Glutamatergic neuron (in vitro differentiated cells): ENCODE data around the gene C2CD4C. TPM values are rescaled to one million over a fixed set of nuclear protein-coding genes. Genes with fewer than 3 reads are reported as not detected.
"Not testable (repeated sequence)": the region's sequence is repeated elsewhere in the genome, so short reads cannot be mapped to it uniquely, and the experiment has no call there.

Source experiments
- DNase-seq: peaks from one replicate; pipeline ENCODE4 v3.0.0; 2022
- H3K27ac Mint-ChIP-seq: one replicate; pipeline ENCODE4 v1.8.0; 2020; ENCODE audit warnings: mild to moderate bottlenecking, mixed read lengths, inconsistent platforms; ENCODE audit not compliant: unreplicated experiment
- H3K27me3 Mint-ChIP-seq: one replicate; pipeline ENCODE4 v1.8.0; 2020; ENCODE audit warnings: mild to moderate bottlenecking, moderate library complexity, mixed read lengths, inconsistent platforms; ENCODE audit not compliant: unreplicated experiment
- H3K36me3 Mint-ChIP-seq: one replicate; pipeline ENCODE4 v1.8.0; 2020; ENCODE audit warnings: mild to moderate bottlenecking, mixed read lengths, inconsistent platforms; ENCODE audit not compliant: unreplicated experiment
- H3K4me1 Mint-ChIP-seq: one replicate; pipeline ENCODE4 v1.8.0; 2020; ENCODE audit warnings: mild to moderate bottlenecking, low read depth, mixed read lengths, inconsistent platforms; ENCODE audit not compliant: unreplicated experiment
- H3K4me3 Mint-ChIP-seq: one replicate; pipeline ENCODE4 v1.8.0; 2020; ENCODE audit warnings: mild to moderate bottlenecking, mixed read lengths, inconsistent platforms; ENCODE audit not compliant: unreplicated experiment
- H3K9me3 Mint-ChIP-seq: one replicate; pipeline ENCODE4 v1.8.0; 2020; ENCODE audit warnings: mild to moderate bottlenecking, moderate library complexity, mixed read lengths, inconsistent platforms; ENCODE audit not compliant: unreplicated experiment
- total RNA-seq: library from RNA; stranded (reverse); fragmentation: NEBNext Ultra II Directional; extraction: Animal tissue kit (Norgen Biotek cat#: 25700); gene quantifications from one replicate; pipeline ENCODE4 v1.2.1, GENCODE V29; 2021; ENCODE audit not compliant: unreplicated experiment
- TF ChIP-seq, protein P1 (sequence below): fragments of 200-600 bp; sonication (generic); IDR thresholded peaks from one replicate; pipeline ENCODE4 v1.5.0; 2021; ENCODE audit not compliant: partially characterized antibody, unreplicated experiment

Gene C2CD4C
- total RNA-seq, 1 donor from 2014 or later = 9.6 TPM

DNA sequence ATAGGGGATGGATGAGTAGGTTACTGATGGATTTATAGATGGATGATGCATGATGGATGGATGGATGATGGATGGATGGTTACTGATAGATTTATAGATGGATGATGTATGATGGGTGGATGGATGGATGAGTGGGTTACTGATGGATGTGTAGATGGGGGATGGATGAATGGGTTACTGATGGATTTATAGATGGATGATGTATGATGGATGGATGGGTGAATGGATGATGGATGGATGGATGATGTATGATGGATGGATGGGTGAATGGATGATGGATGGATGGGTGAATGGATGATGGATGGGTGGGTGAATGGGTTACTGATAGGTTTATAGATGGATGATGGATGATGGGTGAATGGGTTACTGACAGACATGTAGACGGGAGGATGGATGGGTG is 6.3 kb upstream of the C2CD4C start:
- no peak overlapping the region for H3K4me3 Mint-ChIP-seq
- H3K27me3 Mint-ChIP-seq = peaks cover 10% of the 10 kb centered on the region
- TF ChIP-seq, protein P1, sequence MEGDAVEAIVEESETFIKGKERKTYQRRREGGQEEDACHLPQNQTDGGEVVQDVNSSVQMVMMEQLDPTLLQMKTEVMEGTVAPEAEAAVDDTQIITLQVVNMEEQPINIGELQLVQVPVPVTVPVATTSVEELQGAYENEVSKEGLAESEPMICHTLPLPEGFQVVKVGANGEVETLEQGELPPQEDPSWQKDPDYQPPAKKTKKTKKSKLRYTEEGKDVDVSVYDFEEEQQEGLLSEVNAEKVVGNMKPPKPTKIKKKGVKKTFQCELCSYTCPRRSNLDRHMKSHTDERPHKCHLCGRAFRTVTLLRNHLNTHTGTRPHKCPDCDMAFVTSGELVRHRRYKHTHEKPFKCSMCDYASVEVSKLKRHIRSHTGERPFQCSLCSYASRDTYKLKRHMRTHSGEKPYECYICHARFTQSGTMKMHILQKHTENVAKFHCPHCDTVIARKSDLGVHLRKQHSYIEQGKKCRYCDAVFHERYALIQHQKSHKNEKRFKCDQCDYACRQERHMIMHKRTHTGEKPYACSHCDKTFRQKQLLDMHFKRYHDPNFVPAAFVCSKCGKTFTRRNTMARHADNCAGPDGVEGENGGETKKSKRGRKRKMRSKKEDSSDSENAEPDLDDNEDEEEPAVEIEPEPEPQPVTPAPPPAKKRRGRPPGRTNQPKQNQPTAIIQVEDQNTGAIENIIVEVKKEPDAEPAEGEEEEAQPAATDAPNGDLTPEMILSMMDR = no peak
- H3K27ac Mint-ChIP-seq = no peak overlapping the region
- DNase-seq = no peak
- peaks cover 8% of the 10 kb centered on the region for H3K4me1 Mint-ChIP-seq
- peaks cover under 1% of the 10 kb centered on the region for H3K36me3 Mint-ChIP-seq
- peaks cover 6% of the 10 kb centered on the region for H3K9me3 Mint-ChIP-seq

DNA sequence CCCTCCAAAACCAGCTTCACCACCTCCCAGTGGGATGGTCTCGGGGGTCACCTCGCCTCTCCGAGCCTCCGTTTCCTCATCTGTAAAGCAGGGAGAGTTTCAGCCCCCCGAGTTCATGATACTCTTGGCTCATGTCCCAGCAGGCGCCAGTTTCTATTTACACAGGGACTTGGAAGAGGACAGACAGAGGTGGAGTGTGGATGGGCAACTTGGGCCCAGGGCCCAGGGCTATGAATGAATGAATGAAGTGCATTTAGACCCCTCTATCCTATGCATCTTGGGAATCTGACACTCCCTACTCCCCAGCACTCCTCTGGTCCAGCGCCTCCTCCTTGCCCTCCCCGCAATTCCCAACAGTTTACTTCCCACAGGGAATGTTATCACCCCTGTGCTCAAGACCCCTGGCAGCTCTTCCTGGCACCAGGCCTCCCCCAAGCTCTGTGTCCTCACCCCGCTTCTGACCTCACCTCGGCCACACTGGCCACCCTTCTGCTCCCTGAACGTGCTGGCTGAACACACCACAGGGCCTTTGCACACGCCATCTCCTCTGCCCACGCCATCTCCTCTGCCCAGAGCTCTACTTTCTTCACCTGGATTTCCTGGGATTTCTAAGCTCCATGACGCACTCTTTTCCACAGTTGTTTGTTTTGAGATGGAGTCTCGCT is 4.9 kb upstream of the C2CD4C start:
- TF ChIP-seq, protein P1 = no peak
- Mint-ChIP-seq H3K27ac (no peak overlapping the region), H3K36me3 (no peaks in the 10 kb centered on the region), H3K9me3 (peaks cover 14% of the 10 kb centered on the region), H3K4me3 (no peak overlapping the region), H3K4me1 (peaks cover 8% of the 10 kb centered on the region), H3K27me3 (peaks cover 14% of the 10 kb centered on the region)
- peak; percentile 8 for DNase-seq

DNA sequence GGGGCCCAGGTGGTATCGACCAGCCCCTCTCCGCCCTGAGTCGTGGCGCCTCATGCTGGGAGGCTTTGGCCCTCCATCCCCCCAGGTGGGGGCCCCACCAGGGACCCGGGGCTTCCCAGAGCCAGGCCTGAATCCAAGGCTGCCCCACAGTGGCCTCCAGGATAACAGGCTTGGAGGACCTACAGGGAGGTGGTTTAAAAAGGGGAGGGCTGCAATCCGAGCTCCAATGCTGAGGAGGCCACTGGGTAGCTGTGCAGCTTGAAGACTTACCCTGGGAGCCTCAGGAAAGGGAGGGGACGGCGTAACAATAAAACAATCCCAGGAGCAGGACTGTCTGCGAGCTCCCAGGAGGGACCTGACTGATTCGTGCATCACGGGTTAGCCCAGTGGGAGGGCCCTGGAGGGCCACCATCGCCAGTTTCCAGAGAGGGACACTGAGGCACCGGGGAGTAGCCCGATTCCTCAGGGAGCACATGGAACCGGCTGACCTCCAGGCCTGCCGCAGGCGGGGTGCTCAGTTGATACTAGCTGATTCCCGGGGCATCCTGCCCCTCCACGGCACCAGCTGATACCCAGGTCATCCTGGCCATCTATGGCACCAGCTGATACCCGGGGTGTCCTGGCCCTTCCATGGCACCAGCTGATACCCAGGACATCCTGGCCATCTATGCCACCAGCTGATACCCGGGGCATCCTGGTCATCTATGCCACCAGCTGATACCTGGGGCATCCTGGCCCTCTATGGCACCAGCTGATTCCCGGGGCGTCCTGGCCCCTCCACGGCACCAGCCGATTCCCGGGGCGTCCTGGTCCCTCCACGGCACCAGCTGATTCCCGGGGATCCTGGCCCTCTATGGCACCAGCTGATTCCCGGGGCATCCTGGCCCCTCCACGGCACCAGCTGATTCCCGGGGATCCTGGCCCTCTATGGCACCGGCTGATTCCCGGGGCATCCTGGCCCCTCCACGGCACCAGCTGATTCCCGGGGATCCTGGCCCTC is 3.7 kb upstream of the C2CD4C start:
- no peaks in the 10 kb centered on the region for H3K36me3 Mint-ChIP-seq
- H3K9me3 Mint-ChIP-seq = peaks cover 13% of the 10 kb centered on the region
- peak; percentile 33 for DNase-seq
- H3K4me1 Mint-ChIP-seq = peaks cover 4% of the 10 kb centered on the region
- no peak overlapping the region for H3K4me3 Mint-ChIP-seq
- TF ChIP-seq, protein P1 = no peak
- H3K27ac Mint-ChIP-seq = no peak overlapping the region
- H3K27me3 Mint-ChIP-seq = peaks cover 9% of the 10 kb centered on the region

DNA sequence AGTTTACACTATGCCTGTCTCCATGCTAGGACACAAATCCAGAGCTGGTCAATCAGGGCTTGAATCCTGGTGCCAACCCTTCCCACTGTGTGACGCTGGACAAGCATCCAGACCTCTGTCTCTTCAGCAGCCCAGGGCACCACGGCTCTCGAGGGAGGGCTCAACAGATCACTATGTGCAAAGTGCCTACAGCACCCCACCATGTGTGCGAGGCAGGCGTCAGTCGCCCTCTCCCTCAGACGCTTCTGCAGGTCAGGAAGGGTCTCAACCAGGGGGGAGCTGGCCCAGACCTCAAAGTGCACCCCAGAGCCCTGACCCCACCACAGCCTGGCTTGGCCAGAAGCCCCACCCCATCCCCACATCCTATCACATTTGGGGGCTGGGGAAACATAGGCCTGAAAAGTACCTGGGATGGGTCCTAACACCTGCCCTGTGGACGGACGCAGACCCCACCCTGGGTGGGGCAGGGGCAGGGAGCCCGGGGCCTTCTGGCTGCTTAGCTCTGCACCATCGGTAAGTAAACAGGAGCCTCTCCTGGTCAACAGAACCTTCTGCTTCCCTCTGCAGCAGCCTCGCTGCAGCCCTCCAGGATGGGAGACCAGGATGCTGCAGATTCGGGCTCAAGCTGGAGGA is 2.9 kb upstream of the C2CD4C start:
- DNase-seq = peak; percentile 15
- H3K36me3 Mint-ChIP-seq = no peaks in the 10 kb centered on the region
- peaks cover 9% of the 10 kb centered on the region for H3K27me3 Mint-ChIP-seq
- H3K4me3 Mint-ChIP-seq = no peak overlapping the region
- H3K4me1 Mint-ChIP-seq = peaks cover 2% of the 10 kb centered on the region
- TF ChIP-seq, protein P1 = no peak
- no peak overlapping the region for H3K27ac Mint-ChIP-seq
- H3K9me3 Mint-ChIP-seq = peaks cover 13% of the 10 kb centered on the region

DNA sequence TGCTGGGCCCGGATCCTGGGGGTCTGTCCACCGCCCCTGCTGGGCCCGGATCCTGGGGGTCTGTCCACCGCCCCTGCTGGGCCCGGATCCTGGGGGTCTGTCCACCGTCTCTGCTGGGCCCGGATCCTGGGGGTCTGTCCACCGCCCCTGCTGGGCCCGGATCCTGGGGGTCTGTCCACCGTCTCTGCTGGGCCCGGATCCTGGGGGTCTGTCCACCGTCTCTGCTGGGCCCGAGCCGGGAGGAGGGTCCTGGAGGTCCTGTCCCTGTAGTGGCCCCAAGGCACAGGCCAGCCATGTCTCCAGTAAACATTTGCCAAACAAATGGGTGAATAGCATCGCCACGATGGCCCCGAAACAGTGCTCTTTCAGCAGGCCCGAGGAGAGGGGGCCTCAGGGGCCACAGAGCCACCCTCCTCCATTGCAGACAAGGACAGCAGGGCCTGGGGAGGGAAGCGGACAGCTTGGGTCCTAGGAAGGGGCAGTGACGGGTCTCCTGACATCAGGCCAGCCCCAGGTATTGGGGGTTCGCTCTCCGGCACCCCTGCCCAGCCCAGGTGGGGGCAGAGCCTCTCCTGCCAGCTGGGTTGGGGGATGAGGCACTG is 2.3 kb upstream of the C2CD4C start:
- H3K27me3 Mint-ChIP-seq, H3K36me3 Mint-ChIP-seq, H3K4me3 Mint-ChIP-seq, H3K27ac Mint-ChIP-seq, H3K4me1 Mint-ChIP-seq: not testable (repeated sequence)
- H3K9me3 Mint-ChIP-seq = peaks cover 13% of the 10 kb centered on the region
- peak; percentile 13 for DNase-seq
